GM12872 (cell line): Measurements from ENCODE around the gene MATK.

Source experiments
- CTCF ChIP-seq: IDR thresholded peaks from 3 replicates; pipeline ENCODE4 v1.5.1; 2011; ENCODE audit warnings: low read depth, mild to moderate bottlenecking, low read length, moderate library complexity; ENCODE audit not compliant: insufficient read depth

The MATK gene

GRCh38 chr19:3830621-3831589 is 44.7 kb upstream of the MATK start:
- TF ChIP-seq CTCF, result no peak

- TF ChIP-seq CTCF, result no peak
Observed at GRCh38 chr19:3827306-3827705, 41.1 kb upstream of the MATK start.

GRCh38 chr19:3826163-3826562 is 40.0 kb upstream of the MATK start:
- no peak for TF ChIP-seq CTCF

- TF ChIP-seq CTCF, result no peak
Observed at GRCh38 chr19:3825286-3825956, 39.2 kb upstream of the MATK start.

GRCh38 chr19:3823350-3823713 is 37.2 kb upstream of the MATK start:
- TF ChIP-seq CTCF, result no peak

GRCh38 chr19:3822683-3823349 is 36.6 kb upstream of the MATK start:
- no peak for TF ChIP-seq CTCF

- peak; percentile 98 for TF ChIP-seq CTCF
Observed at GRCh38 chr19:3821857-3822364, 35.7 kb upstream of the MATK start.
